Neural cell (in vitro differentiated cells): ENCODE measurements around the gene CYP2D6. TPM values are rescaled to one million over a fixed set of nuclear protein-coding genes. Genes with fewer than 3 reads are reported as not detected.

Experiments
- H2AFZ ChIP-seq: fragments of 200-600, 300-800 bp; sonication (generic), shearing (Covaris generic); 2 replicates; pipeline ENCODE4 v1.6.0; 2014; ENCODE audit warnings: low read depth, mild to moderate bottlenecking, antibody characterized with exemption, low read length, moderate library complexity
- H3F3A ChIP-seq: fragments of 200-600 bp; shearing (Covaris generic); 2 replicates; pipeline ENCODE4 v1.6.1; 2016; ENCODE audit warnings: mild to moderate bottlenecking, moderate library complexity, mixed read lengths, antibody characterized with exemption, low read length; ENCODE audit not compliant: insufficient read depth, poor library complexity, severe bottlenecking
- H3K27ac ChIP-seq: fragments of 200-600, 300-800 bp; sonication (generic), shearing (Covaris generic); 2 replicates; pipeline ENCODE4 v1.5.1; 2014; ENCODE audit warnings: mild to moderate bottlenecking, low read length, moderate library complexity
- H3K27me3 ChIP-seq: fragments of 300-800, 200-600 bp; sonication (generic), shearing (Covaris generic); 2 replicates; pipeline ENCODE4 v1.6.0; 2014; ENCODE audit warnings: mild to moderate bottlenecking, low read depth, low read length, moderate library complexity; ENCODE audit not compliant: insufficient read depth
- H3K36me3 ChIP-seq: fragments of 300-800, 200-600 bp; sonication (generic), shearing (Covaris generic); 2 replicates; pipeline ENCODE4 v1.5.1; 2014; ENCODE audit warnings: mild to moderate bottlenecking, antibody characterized with exemption, low read length, moderate library complexity; ENCODE audit not compliant: insufficient read depth
- H3K4me2 ChIP-seq: fragments of 300-800, 200-600 bp; sonication (generic), shearing (Covaris generic); 2 replicates; pipeline ENCODE4 v1.6.0; 2014; ENCODE audit warnings: mild to moderate bottlenecking, low read length
- H3K4me3 ChIP-seq: fragments of 300-800, 200-600 bp; sonication (generic), shearing (Covaris generic); 2 replicates; pipeline ENCODE4 v1.5.1; 2014; ENCODE audit warnings: mild to moderate bottlenecking, low read length, moderate library complexity
- H3K79me2 ChIP-seq: fragments of 200-600 bp; shearing (Covaris generic); replicated peaks from 2 replicates; pipeline ENCODE4 v1.6.0; 2014; ENCODE audit warnings: mild to moderate bottlenecking, low read length, moderate library complexity; ENCODE audit not compliant: insufficient read depth
- H3K9ac ChIP-seq: fragments of 300-800, 200-600 bp; sonication (generic), shearing (Covaris generic); 2 replicates; pipeline ENCODE4 v1.6.1; 2016; ENCODE audit warnings: mild to moderate bottlenecking, low read length, mixed read lengths
- H3K9me2 ChIP-seq: fragments of 200-600 bp; shearing (Covaris generic); 2 replicates; pipeline ENCODE4 v1.6.1; 2016; ENCODE audit warnings: mild to moderate bottlenecking, low read length, mixed read lengths; ENCODE audit not compliant: insufficient read depth
- H3K9me3 ChIP-seq: fragments of 200-600, 300-800 bp; sonication (generic), shearing (Covaris generic); 2 replicates; pipeline ENCODE4 v1.6.1; 2016; ENCODE audit warnings: mild to moderate bottlenecking, mixed run types, low read length, moderate library complexity, mixed read lengths
- H4K20me1 ChIP-seq: fragments of 200-600 bp; shearing (Covaris generic); 2 replicates; pipeline ENCODE4 v1.6.1; 2016; ENCODE audit warnings: mild to moderate bottlenecking, mixed run types; ENCODE audit not compliant: insufficient read depth
- EP300 ChIP-seq: fragments of 450-650 bp; conservative IDR thresholded peaks from 2 replicates; pipeline ENCODE4 v1.6.1; 2014; ENCODE audit warnings: antibody characterized with exemption, mild to moderate bottlenecking, moderate library complexity; ENCODE audit not compliant: poor library complexity, severe bottlenecking
- EZH2 ChIP-seq: fragments of 200-600, 300-800 bp; shearing (Covaris generic), sonication (generic); IDR thresholded peaks from 2 replicates; pipeline ENCODE4 v1.6.1; 2014; ENCODE audit warnings: antibody characterized with exemption, low read length, borderline replicate concordance, mild to moderate bottlenecking; ENCODE audit not compliant: insufficient read depth, poor library complexity, severe bottlenecking
- MXI1 ChIP-seq: fragments of 450-650 bp; conservative IDR thresholded peaks from 2 replicates; pipeline ENCODE4 v1.6.1; 2014; ENCODE audit warnings: antibody characterized with exemption, mild to moderate bottlenecking; ENCODE audit not compliant: poor library complexity, severe bottlenecking
- POLR2AphosphoS5 ChIP-seq: IDR thresholded peaks from 2 replicates; pipeline ENCODE4 v1.6.1; 2012
- RAD21 ChIP-seq: fragments of 450-650 bp; conservative IDR thresholded peaks from 2 replicates; pipeline ENCODE4 v1.6.1; 2014; ENCODE audit warnings: antibody characterized with exemption, mild to moderate bottlenecking, moderate library complexity
- SMC3 ChIP-seq: fragments of 450-650 bp; conservative IDR thresholded peaks from 2 replicates; pipeline ENCODE4 v1.6.1; 2014; ENCODE audit warnings: antibody characterized with exemption, mild to moderate bottlenecking, moderate library complexity; ENCODE audit not compliant: poor library complexity
- TAF1 ChIP-seq: IDR thresholded peaks from 2 replicates; pipeline ENCODE4 v1.6.1; 2012; ENCODE audit warnings: low read depth
- polyA plus RNA-seq: library from polyadenylated mRNA; depleted of rRNA; stranded (reverse); fragments of >200 nt; gene quantifications from 2 replicates; pipeline ENCODE4 v1.2.3, GENCODE V29; 2014
- TF ChIP-seq, protein P1 (sequence below): fragments of 450-650 bp; IDR thresholded peaks from 2 replicates; pipeline ENCODE4 v1.5.1; 2014; ENCODE audit warnings: antibody characterized with exemption, mild to moderate bottlenecking, moderate library complexity; ENCODE audit not compliant: poor library complexity, severe bottlenecking
- TF ChIP-seq, protein P2 (sequence below): IDR thresholded peaks from 2 replicates; pipeline ENCODE4 v1.6.1; 2012; ENCODE audit warnings: borderline replicate concordance

Gene CYP2D6
- polyA plus RNA-seq, 1 donor from 2014 or later = 11.5 TPM

DNA sequence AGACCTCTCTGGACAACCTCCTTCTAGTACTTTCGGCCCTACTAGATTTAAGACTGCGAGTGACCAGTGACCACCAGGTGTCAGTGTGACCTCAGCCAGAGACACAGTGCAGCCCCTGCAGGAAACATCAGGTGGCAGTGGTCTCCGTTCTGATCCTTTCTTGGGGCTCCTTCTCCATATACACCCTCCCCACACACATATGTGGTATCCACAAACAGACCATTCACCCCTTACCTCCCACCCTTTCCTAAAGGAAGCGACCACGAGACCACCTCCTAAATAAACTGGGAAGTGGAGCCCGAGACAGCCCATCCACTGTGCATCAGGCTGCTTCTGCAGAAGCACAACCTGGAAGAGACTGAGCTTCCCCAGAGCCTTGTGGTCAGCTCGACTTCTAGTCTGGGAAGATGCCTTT lies 38.5 kb upstream of the CYP2D6 start:
- Histone ChIP-seq H3K9ac (no peak overlapping the region), H3K9me3 (no peaks in the 10 kb centered on the region), H4K20me1 (peaks cover 7% of the 10 kb centered on the region), H3K27me3 (no peaks in the 10 kb centered on the region), H3K27ac (no peak overlapping the region), H3K36me3 (no peaks in the 10 kb centered on the region), H3F3A (no peaks in the 10 kb centered on the region), H3K79me2 (peaks cover 13% of the 10 kb centered on the region), H2AFZ (no peak overlapping the region), H3K4me2 (no peak overlapping the region), H3K4me3 (no peak overlapping the region), H3K9me2 (no peaks in the 10 kb centered on the region)
- TF ChIP-seq SMC3 (peak; percentile 98), RAD21 (peak; percentile 96), TAF1 (no peak), MXI1 (peak; percentile 25), POLR2AphosphoS5 (no peak)
- TF ChIP-seq, protein P1, sequence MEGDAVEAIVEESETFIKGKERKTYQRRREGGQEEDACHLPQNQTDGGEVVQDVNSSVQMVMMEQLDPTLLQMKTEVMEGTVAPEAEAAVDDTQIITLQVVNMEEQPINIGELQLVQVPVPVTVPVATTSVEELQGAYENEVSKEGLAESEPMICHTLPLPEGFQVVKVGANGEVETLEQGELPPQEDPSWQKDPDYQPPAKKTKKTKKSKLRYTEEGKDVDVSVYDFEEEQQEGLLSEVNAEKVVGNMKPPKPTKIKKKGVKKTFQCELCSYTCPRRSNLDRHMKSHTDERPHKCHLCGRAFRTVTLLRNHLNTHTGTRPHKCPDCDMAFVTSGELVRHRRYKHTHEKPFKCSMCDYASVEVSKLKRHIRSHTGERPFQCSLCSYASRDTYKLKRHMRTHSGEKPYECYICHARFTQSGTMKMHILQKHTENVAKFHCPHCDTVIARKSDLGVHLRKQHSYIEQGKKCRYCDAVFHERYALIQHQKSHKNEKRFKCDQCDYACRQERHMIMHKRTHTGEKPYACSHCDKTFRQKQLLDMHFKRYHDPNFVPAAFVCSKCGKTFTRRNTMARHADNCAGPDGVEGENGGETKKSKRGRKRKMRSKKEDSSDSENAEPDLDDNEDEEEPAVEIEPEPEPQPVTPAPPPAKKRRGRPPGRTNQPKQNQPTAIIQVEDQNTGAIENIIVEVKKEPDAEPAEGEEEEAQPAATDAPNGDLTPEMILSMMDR = peak; percentile 97

DNA sequence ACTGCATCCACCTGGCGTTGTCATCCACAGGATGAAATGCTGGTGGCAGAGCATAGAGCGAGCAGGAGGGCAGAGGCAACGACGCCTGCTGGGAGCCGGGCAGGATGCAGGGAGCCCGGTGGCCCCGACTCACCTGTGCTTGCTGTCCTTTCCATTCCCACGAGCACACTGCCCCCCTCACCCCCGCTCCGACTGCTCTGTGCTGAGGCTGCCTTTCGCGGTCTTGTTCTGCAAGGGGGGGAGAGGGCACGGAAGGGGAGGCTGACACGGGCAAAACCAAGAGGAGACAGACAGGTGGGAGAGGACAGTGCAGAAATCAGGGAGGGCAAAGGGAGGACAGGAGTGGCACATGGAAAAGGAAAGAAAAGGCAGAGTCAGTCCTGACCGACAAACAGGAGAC lies 37.9 kb upstream of the CYP2D6 start:
- Histone ChIP-seq H3K27ac (no peak overlapping the region), H3K36me3 (no peaks in the 10 kb centered on the region), H3K79me2 (peaks cover 13% of the 10 kb centered on the region), H3K4me2 (no peak overlapping the region), H3K9me2 (no peaks in the 10 kb centered on the region), H2AFZ (no peak overlapping the region), H3K9ac (no peak overlapping the region), H3K27me3 (no peaks in the 10 kb centered on the region), H3K9me3 (no peaks in the 10 kb centered on the region), H4K20me1 (peaks cover 7% of the 10 kb centered on the region), H3F3A (no peaks in the 10 kb centered on the region), H3K4me3 (no peak overlapping the region)
- no peak for TF ChIP-seq RAD21
- no peak for TF ChIP-seq EZH2
- TF ChIP-seq, protein P1 = no peak
- no peak for TF ChIP-seq MXI1
- TF ChIP-seq EP300 = no peak
- no peak for TF ChIP-seq POLR2AphosphoS5

DNA sequence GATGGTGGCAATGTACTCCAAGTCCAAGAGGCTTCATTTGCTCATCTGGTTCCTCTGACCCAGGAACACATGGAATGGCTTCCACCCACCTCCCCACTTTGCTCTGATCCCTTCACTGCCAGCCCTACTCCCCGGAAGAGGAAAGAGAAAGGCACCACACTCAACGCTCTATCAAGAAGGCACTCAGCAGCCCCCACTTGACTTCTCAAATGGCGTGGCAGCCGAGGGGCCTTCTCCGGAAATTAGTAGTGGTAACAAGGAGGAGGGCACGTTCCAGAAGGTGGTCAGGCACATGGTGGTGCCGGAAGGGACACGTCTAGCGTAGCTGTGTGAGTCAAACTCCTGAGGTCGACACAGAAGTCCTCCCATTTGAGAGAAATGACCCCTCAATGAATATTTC lies 36.5 kb upstream of the CYP2D6 start:
- Histone ChIP-seq H3K9ac (no peak overlapping the region), H3K27me3 (no peaks in the 10 kb centered on the region), H4K20me1 (peaks cover 7% of the 10 kb centered on the region), H3K36me3 (no peaks in the 10 kb centered on the region), H3K9me3 (no peaks in the 10 kb centered on the region), H3K4me3 (no peak overlapping the region), H3K9me2 (no peaks in the 10 kb centered on the region), H3K4me2 (no peak overlapping the region), H3K79me2 (peaks cover 10% of the 10 kb centered on the region), H2AFZ (no peak overlapping the region), H3F3A (no peaks in the 10 kb centered on the region), H3K27ac (no peak overlapping the region)
- TF ChIP-seq SMC3 = no peak
- TF ChIP-seq, protein P1 = no peak
- no peak for TF ChIP-seq RAD21
- TF ChIP-seq MXI1 = no peak
- TF ChIP-seq TAF1 = no peak
- TF ChIP-seq EP300 = no peak
- no peak for TF ChIP-seq POLR2AphosphoS5
- TF ChIP-seq EZH2 = no peak
- TF ChIP-seq, protein P2, sequence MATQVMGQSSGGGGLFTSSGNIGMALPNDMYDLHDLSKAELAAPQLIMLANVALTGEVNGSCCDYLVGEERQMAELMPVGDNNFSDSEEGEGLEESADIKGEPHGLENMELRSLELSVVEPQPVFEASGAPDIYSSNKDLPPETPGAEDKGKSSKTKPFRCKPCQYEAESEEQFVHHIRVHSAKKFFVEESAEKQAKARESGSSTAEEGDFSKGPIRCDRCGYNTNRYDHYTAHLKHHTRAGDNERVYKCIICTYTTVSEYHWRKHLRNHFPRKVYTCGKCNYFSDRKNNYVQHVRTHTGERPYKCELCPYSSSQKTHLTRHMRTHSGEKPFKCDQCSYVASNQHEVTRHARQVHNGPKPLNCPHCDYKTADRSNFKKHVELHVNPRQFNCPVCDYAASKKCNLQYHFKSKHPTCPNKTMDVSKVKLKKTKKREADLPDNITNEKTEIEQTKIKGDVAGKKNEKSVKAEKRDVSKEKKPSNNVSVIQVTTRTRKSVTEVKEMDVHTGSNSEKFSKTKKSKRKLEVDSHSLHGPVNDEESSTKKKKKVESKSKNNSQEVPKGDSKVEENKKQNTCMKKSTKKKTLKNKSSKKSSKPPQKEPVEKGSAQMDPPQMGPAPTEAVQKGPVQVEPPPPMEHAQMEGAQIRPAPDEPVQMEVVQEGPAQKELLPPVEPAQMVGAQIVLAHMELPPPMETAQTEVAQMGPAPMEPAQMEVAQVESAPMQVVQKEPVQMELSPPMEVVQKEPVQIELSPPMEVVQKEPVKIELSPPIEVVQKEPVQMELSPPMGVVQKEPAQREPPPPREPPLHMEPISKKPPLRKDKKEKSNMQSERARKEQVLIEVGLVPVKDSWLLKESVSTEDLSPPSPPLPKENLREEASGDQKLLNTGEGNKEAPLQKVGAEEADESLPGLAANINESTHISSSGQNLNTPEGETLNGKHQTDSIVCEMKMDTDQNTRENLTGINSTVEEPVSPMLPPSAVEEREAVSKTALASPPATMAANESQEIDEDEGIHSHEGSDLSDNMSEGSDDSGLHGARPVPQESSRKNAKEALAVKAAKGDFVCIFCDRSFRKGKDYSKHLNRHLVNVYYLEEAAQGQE = no peak
